HG03520 (cell line): ENCODE measurements around the gene GPR161.
"Not testable (repeated sequence)": the region's sequence is repeated elsewhere in the genome, so short reads cannot be mapped to it uniquely, and the experiment has no call there.

Source experiments
- ATAC-seq: cut with Tn5 transposase; IDR thresholded peaks from one replicate; pipeline ENCODE4 v1.9.1; 2021; ENCODE audit warnings: mild to moderate bottlenecking, moderate library complexity; ENCODE audit not compliant: unreplicated experiment

The GPR161 gene

DNA sequence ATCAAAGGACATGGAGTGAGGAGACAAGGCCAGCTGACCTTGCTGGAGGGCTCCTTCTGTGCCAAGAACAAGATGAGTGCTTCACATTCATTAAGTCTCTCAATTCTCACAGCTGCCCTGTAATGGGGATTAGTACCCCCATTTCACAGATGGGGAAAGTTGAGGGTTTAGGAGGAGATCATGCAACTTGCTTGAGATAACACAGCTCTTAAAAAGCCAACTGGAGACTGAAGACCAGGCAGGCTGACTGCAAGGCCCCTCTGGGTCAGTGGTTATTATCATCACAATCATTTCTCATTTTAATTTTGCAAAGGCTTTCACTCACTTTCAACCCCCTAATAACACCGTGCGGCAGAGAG is 46.8 kb downstream of the GPR161 start:
- no peak for ATAC-seq

DNA sequence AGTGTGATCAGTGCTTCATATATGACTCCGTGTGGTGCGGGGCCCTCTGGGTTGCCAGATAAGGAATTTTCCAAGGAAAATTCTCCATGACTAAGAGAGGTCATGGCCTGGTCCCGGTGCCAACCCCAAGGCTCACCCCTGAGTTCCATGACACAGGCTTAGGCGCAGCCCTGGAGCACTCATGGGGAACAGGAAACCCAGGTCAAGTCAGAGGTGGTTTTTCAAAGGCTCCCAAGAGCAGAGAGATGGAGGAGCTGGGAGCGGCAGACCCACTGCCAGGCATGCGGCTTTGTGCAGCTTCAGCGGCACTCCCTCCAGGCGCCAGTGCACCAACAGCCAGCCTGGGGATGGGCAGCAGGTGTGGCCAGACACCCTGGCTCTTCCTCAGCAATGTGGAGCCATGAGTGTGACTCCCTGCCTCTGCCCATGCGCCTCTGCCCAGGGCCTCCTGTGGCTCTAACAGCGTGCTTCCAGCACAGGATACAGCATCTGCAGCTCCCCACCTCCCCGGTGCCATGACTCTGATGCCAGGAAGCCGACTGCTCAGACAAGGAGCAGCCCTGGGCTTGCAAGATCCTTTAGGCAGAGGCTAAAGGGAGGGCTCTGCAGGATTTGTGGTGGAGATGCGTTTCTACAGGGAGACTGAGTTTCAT is 47.3 kb downstream of the GPR161 start:
- ATAC-seq: no peak

DNA sequence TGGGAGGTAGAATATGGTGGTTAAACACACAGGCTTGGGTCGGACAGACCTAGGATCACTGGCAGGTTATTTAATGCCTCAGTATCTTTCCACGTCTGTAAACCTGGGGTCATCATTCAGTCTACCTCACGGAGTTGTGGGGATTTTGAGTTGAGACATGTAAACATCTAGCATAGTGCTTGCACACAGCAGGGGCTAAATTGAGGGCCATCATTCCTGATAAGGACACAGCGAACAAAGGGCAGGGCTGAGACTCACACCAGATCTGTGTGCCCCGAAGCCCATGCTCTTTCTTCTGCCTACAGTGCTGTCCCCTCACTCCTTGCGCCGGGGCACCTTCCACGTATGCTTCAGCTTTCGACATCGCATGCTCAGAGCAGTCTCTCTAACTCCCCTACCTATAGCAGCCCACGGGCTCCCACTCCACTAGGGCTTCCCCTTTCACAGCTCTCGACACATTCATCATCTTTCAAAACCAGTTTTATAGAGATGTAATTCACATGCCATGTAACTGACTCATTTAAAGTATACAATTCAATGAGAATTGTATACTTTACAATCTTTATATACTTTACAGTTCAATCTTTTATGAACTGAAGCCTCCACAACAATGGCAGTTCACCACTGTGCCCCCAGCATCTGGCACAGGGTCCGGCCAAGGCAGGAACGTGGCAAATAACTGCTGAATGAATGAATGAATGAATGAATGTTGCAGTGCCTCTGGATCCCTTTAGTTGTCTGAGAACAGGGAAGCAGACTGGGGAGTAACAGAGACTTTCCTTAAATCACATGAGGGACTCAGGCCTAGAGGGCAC is 48.0 kb downstream of the GPR161 start:
- no peak for ATAC-seq

DNA sequence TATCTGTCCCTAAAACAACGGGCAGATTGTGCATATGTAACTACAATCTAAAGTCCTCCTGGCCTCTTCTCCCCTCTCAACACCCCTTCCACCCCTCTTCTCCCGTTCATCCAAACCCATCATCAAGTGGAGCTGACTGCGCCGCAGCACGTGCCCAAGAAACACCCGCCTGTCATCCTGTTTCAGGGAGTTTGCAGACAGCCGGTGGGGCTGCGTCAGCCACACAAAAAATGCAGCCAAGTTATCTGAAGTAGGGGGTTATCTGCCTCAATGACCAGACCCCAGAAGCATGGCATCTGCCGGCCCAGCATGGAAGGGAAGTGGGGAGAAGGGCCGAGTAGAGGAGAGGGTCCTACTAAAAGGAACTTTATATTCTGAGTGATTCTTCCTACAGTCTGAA is 49.0 kb downstream of the GPR161 start:
- no peak for ATAC-seq

DNA sequence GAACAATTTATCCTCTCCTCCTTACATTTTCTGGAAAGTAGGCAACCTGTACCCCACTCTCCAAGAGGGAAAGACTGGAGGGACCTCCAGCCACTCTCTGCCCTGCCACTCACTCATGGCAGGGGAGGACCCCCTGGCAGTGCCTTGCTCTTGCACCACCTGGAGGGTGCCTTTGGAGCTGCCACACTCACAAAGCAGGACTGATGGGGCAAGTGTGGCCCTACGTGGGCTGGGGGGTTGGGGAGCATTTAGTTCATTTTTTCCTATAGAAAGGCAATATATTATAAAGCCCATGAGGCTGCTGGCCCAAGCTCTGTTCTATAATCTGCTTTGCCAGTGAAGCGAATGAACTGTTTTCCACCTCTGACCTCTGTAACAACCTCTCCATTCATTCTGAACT is 50.3 kb downstream of the GPR161 start:
- ATAC-seq: no peak

DNA sequence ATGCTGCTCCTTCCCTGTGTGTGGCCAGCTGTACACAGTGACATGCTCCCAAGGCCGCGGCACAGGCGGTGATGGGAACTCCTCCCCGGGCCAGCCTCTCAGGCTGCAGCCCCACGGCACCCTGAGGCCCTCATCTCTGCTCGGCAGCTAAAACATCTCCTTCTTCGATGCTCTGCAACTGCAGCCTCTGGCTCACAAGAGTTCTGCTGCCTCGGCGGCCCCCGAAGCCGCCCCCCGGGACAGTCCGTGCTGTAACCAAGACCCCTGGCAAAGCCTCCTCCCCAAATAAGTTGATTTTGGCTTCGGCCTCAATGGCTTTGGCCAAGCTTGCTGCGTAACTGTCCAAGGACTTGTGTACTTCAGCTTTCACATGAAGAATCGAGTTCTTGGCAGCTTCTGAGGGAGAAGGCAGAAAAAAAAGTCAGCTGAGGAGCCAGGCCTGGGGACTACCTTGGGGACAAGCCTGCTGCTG is 51.3 kb downstream of the GPR161 start:
- ATAC-seq: no peak

DNA sequence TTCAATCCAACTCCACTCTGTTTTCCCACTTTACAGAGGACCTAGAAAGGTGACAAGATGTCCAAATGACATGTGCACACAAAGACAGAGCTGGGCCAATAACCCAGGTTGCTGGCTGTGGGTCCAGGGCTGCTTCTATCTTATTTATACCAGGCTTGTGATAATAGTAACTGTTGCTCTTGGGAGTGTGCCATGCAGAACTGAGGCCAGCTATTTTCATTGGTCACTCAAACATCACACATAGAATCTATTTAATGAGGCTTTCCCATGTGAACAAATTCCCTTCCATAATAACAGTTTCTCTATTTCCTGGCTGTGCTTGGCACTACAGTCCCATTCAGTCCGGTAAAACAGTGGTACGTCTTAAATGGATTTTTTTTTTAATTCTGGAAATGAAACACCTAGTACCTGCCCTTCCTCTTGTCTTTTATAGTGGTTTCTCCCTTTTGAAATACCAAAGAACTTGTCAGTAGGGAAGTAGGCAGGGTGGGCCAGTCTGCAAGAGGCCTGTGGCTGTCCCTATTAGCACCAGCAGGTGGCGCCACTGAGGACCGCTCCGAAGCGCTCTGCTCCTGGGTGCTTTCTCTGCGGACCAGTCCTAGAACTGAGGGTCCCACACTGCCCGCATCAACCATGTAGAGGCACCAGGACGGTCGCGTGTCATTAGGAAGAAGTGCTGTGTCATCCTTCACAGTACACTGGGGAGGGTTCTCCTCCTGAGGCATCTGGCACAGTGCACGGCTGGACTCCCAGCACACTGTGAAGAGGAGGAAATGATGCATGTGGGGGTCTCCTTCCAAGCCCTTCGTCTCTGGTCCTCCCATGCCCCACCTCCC is 52.1 kb downstream of the GPR161 start:
- ATAC-seq: peak; percentile 58

DNA sequence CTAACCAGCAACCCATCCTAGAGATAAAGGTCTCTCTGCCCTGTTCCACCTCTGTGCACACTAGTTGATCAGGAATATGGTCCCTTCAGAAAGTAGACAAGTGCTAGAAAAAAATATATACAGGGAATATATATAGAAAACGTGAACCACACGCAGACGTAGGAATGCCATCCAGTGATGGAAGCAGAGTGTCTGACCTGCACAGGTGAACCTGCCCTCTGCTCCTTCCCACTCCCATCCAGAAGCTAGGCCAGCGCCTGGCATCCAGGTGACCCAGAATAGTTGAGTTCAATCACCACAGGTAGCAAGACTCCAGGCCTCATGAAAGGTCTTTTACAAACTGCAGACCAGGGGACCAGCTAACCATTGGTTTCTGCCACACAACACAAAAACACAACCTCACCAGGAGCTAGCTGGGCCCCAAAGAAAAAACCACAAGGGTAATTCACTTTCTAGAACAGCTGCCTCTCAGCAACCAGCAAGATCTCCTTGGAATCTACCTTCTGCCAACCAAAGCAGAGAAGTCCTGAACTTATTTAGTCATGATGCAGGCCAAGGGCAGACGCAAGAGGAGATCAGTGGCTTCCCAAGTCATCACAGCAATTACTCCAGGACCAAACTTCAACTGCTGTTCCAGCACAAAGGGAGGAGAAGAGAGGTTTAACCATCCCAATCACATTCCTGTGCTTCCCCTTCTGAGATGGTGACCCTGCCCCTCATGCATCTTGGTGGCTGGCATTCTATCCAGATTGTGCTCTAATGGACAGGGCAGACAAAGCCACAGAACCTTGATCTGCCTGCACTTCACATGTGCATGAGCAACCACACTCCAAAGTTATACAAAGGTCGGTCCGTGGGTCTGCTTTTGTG is 53.0 kb downstream of the GPR161 start:
- ATAC-seq: no peak

DNA sequence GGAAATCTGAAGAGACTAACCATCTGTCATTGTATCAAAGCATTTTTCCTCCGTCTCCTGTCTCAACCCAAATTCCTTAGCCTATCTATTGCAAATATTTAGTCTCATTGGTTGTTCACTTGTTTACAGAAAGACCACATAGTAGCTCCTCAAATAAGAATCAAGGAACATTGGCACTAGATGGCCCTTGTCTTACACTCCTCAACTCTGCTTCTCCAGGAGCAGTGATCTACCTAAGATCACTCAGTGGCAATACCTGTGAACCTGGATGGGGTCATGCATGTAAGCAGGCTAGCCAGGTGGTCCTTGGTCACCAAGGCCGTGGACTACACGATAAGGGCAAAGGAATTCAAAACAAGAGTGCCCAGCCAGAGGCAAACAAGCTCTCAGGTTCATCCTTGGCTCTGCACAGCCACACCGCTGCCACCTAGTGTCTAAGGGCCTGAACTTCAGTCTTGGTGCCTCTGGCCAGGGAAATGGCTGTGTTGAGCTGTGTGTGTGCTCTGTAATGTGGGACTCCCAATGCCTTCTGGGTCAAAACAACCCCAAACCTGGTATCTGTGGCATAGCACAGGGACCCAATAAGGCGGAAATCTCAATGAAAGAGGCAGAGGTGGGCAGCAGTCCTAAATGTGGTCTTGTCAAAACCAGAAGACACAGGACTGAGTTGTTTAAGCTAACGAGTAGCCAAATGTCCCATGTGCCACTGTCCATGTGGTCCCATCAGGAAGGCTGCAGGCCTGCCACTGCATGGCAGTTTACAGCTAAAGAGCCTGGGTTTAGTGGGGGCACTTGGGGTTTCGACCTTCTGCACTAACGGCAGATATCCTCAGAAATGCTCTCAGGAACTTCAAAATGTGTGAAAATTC is 54.5 kb downstream of the GPR161 start:
- peak; percentile 84 for ATAC-seq

DNA sequence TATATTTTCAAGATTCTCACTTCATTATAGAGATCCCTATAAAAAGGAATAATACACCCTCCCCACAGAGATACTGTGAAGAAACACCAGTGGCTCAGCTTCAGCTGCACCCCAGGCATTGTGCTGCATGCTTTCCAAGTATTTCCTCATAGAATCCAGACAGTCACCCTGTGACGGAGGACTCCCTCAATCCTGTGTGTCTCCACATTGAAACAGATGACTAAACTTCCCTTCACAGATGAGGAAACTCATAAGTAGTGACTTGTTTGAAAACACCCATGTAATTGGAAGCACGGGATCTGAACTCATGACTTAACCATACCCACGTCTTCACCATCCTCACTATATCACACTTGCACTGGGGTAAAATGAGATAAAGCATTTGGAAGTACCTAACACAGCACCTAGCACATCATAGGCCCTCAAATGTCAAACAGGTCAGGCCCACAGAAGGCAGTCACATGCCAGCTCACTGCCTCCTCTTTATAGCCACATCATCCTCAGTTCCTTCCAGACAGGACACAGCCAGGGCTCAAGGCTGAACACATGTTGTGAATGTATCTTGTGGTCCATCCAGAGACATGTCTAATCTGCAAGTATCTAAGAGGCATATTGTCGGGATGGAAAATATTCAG is 55.2 kb downstream of the GPR161 start:
- no peak for ATAC-seq

DNA sequence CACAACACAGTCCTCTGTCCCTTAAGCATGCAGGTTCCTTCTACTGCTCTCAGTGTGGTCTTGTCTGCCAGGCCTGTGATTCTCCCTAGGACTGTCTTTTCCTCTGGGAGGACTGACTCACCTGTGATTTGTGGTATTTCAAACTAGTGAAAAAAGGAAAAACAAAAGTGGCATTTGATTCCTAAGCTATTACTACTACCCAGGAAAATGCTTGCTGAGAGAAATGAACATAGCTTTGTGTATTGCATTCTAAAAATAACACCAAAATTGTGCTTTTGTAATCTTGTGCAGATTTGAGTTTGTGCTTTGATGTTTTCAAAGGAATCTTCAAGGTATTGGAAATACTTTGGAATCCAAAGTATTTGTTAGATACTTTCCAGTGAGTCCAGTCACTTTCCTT is 57.0 kb downstream of the GPR161 start:
- no peak for ATAC-seq

DNA sequence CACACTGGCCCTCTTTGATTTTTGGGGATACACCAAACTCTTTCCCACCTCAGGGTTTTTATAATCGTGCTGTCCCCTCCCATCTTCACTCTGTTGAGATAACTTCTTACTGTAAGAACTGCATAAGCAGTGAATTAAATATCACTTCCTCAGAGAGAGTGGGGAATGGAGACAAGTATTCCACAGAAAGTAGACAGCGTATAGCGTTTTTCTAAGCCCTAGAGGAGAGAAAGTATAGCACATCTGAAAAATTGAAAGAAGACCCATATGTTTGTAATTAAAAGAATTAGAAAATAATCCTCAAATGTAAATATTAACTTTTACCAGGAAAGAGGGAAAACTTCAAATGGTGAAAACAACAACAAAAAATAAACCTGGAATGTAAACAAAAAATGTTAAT is 67.3 kb downstream of the GPR161 start:
- ATAC-seq: no peak

DNA sequence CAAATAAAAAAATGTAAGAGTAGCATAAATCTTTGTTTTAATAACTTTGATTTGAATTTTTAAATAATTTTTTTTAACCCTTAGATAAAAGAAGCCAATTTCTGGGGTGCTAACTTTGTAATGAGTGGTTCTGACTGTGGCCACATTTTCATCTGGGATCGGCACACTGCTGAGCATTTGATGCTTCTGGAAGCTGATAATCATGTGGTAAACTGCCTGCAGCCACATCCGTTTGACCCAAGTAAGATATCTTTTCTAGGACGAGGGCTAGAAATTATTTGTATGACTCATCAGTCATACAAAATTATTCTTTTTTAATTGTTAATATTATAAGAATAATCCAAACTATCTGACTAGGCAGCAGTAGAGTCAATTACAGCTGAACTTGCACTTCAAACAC is 71.2 kb downstream of the GPR161 start:
- no peak for ATAC-seq

DNA sequence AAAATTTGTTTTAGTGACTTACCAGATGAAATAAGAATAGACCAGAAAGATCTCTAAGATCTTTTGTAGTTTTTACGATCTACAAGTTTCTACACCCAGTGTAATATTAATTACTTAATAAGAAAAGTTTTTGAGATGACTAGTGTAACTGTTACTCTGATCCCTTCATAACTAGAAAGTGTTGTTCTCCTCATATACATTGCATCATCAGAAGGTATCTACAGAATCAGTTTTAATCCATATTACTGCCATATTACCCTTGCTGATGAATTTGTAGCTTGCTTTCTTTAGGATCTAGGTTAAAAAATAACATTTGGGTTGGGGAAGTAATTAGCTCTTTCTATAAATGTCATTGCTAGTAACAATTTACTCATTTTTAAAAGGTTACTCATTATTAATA is 72.5 kb downstream of the GPR161 start:
- ATAC-seq: no peak

DNA sequence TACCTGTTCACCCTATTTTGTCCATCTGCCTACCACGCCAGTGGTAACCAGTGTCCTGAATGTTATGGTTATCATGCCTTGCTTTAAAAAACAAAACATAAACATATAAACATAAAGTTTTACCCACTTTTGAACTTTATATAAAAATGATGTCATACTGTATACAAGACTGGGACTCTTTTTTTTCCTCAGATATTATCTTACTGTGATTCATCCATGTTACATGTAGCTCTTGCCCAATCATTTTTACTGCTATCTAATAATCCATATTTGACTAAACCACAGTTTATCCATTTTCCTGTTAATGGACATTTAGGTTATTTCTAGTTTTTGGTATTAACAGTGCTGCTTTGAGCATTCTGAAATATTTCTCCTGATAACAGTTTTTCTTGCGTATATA is 78.8 kb downstream of the GPR161 start:
- no peak for ATAC-seq

DNA sequence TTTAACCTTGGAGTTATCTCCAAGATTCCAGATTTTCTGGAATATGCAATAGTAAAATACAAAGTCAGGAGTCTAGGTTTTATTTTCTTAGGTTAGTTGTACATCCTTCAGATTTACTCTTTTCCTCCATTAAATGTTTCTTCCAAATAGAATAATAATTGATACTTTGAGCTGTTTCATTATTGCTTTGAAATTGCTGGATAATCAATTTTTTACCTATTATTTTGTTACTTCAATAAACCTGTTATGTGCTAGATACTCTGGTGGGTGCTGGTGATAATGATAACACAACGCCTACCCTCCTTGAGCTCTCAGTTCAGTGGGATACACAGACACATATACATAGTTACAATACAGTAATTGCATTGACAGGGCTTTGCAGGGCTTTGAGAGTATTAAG is 79.4 kb downstream of the GPR161 start:
- ATAC-seq: no peak

DNA sequence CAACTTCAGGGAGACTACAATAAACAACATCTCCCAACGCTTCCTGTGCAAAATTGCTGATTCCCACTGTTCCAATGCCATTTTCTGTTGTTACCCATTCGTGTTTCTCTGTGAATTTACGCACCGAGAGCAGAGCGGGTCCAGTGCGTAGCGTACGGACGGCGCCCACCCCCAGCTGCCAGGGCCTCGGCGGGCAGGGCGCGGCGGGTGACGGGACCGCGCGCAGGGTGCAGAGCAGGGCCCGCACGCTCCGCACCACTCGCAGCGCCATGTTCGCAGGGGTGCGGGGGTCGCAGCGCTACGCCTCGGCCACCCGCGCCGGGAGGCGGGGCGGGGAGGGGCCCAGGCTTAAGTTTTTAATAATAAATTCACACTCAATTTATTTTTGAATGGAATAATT is 80.6 kb downstream of the GPR161 start:
- ATAC-seq: not testable (repeated sequence)

DNA sequence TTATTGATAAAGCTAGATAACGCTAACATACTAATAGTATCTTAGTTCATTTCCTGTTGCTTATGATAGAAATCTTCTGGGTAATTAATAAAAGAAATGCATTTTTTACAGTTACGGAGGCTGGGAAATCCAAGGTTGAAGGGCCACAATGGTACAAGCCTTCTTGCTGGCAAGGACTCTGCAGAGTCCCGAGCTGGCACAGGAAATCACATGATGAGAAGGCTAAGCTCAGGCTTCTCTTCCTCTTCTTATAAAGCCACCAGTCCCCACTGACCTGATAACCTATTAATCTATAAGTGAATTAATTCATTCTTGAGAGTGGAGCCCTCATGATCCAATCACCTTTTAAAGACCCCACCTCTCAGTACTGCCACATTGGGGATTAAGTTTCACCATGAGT is 82.6 kb downstream of the GPR161 start:
- no peak for ATAC-seq

DNA sequence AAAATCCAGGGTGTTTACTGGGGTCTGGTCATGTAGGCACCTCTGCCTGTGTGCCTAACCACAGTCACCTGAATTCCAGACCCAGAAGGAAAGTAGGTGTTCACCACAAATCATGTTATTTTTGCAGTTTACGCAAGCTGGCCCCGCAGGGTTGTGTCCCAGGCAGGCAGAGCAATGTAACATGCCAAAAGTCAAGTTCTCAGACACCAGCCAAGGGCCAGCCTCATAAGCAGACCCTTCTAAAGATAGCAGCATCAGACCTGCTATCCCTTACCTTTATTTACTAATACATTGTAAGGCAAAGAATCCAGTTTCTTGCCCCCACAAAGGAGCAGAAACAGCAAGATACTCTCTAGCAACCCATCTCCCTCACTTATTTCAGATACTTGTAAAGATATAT is 83.0 kb downstream of the GPR161 start:
- ATAC-seq: no peak
